HG03442 (cell line): ENCODE data around the gene RARA.

Experiments used
- ATAC-seq: cut with Tn5 transposase; IDR thresholded peaks from one replicate; pipeline ENCODE4 v1.9.1; 2021; ENCODE audit warnings: mild to moderate bottlenecking, moderate library complexity; ENCODE audit not compliant: unreplicated experiment

Gene RARA

DNA sequence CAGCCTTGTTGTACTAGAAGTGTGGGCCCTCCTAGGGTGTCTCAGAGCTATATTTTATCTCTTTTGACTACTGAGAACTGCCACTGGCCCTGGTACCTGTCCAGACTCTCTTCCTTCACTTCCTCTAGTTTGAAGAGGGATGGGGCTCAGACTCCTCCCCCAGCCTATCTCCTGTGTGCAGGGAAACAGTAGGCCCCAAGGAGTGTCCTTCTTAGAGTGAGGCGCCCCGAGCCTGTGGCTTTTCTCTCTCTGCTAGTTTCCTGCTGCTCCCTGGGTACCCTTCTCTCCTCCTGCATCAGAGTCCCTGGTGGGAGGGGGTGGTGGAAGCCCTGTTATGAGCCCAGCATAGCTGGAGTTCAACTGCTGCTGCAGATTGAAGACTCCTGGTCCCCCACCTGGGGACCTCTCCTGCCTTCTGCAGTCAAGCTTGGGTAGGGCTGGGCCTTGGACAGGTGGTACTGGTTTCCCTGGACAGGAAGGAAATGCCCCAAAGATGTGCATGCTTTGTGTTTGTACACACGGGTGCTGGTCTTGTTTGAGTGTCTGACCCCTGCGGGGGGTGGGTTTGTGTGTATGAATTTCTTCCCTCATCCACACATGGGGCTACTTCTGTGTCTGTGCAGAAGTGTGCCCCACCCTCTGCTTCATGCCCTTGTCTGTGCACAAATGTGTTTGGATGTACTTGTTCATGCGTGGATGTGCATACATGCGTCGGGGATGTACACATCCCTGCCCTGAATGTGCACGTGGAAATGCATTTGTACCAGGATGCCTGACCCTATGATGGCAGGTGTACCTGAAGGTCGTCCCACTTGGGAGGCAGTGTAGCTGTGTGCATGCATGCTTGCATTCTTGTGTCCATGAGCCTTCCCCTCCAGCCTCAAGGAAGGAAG lies 6.9 kb downstream of the RARA start:
- ATAC-seq: no peak

GRCh38 chr17:40316571-40317344 lies 7.8 kb downstream of the RARA start:
- no peak for ATAC-seq

DNA sequence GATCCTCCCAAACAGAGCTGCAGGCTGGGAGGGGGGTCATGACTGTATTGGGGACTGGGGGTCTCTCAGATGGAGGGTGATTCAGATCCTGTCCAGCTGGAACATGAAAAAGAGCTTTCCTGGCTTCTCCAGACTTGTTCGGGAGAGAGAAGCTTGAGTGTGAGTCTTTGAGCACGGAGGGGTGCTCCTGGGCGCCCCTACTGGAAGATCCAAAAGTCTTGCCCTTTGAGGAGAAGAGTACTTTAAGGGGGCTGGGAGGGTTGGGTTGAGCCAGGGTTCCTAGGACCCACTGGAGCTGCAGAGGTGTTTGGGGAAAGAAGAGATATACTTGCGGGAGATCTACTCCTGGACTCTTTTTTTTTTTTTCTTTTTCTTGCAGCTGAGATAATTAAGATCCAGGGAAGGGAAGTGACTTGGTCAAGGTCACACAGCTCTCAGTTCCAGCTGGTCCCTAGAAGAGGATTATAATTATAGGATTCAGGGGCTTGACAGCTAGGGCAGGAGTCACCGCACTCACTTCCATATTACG lies 8.4 kb downstream of the RARA start:
- ATAC-seq: no peak

- ATAC-seq: peak; percentile 56
Measured at GRCh38 chr17:40317880-40318829, 9.2 kb downstream of the RARA start.

DNA sequence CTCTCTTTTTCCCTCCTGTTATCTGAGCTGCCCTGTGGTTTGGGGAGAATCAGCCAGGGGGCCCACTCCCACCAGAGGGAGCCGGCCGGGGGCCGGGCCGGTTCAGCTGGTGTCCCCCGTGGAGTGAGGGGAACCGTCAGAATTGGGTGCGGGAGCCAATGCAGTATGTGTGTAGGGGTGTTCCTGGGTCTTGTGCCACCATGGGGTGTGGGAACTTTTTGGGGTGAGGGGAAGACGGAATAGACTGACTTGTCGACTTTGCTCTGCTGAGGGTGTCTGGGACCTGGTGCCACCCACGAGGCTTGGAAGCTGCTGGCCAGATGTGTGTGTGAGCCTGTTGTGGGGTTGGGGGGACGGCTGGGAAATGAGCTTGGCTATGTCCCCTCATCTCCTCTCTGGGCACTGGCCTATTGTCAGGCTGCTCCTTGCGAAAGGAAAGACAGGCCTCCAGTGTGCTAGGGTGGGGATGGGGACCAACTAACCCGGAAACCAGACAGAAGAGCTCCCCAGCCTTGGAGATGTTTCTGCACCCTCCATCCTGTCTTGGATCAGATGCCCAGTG lies 9.9 kb downstream of the RARA start:
- no peak for ATAC-seq

DNA sequence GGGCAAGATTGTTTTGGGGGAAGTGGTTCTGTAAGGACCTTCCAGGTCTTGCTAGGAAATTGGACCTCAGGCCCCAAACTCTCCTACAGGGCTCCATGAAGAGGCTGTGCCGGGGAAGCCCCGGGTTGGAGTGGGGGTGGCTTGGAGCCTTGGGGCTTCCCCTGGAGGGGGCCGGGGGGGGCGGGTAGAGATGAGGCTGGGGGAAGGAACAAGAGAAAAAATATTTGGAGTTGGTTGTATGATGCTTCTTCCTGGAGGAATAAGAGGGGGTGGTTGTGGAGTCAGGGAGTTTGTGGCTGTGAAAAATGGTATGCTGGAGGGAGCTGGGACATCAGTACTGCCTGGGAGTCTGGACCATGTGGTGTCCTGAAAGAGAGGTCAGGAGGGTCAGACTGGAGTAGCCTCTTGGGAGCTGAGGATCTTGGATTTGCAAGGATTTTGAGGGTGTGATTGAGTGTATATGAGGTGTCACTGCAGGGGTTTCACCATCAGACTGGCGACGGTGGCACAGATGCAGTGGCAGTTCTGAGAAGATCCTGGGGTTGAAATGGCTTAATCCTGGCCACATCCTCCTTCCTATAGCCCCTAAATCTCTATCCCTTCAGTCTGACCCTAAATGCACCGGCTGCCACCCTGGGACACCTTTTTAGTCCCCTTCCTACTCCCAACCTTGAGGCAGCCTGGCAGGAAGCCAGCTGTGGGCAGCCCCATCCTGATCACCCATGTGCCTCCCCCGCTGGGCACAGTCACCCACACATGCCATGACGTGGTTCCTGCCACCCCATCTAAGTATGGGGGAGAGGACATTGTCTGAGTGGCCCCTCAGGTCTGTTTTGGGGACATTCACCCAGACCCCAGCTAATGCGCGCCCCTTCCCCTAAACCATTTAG lies 10.9 kb downstream of the RARA start:
- ATAC-seq: no peak

DNA sequence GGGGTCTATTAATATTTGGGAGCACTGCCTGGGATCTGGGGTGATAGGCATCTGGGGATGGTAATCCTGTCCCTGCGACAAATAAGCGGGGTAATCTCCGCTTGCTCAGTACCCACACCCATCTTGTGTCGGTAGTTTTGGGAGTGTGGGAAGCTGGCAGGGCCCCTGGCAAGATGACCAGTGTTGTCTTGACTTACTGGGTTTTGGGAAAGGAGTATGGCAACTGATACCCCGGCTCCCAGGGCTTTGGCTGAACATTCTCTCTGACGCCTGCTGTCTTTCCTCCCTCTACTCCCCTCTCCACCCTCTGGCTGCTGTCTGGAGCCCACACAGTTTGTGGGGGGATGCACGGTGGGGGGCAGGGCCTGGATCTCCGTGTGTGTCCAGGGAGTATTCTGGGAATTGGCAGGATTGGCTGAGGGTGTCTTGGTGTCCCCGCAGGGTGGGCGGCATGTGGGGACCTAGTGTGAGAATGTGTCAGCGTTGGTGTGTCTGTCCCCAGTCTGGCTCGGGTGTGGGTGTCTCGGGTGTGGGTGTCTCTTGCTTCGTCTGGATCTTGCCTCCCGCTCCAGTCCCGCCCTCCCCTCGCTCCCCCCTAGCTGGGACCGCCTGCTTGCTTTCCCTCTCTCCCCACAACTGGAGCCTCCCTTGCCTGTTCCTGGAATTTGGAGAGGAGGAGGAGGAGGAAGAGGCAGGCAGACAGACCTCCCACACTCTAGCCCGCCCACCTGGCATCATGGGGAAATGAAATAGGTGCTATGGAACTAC lies 12.0 kb downstream of the RARA start:
- ATAC-seq: no peak

- no peak for ATAC-seq
Measured at GRCh38 chr17:40321524-40321929, 12.5 kb downstream of the RARA start.

DNA sequence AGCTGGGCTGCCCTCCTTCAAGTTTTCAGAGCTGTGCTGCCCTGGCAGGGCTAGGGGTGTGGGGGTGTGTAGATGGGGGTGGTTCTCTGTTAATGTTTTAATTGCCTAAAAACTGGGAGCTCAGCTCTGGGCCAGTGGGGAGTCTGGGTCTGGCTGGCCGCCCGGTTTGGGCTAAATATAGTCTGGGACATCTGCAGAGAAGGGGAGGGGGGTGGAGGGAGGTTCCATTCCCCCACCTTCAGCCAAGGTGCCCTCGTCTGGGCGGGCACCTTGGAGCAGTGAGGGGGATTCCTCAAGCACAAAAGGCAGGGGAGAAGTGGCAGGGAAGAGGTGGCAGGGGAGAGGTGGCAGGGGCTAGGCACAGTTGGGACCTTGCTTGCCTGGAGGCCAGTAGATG lies 13.0 kb downstream of the RARA start:
- ATAC-seq: no peak

DNA sequence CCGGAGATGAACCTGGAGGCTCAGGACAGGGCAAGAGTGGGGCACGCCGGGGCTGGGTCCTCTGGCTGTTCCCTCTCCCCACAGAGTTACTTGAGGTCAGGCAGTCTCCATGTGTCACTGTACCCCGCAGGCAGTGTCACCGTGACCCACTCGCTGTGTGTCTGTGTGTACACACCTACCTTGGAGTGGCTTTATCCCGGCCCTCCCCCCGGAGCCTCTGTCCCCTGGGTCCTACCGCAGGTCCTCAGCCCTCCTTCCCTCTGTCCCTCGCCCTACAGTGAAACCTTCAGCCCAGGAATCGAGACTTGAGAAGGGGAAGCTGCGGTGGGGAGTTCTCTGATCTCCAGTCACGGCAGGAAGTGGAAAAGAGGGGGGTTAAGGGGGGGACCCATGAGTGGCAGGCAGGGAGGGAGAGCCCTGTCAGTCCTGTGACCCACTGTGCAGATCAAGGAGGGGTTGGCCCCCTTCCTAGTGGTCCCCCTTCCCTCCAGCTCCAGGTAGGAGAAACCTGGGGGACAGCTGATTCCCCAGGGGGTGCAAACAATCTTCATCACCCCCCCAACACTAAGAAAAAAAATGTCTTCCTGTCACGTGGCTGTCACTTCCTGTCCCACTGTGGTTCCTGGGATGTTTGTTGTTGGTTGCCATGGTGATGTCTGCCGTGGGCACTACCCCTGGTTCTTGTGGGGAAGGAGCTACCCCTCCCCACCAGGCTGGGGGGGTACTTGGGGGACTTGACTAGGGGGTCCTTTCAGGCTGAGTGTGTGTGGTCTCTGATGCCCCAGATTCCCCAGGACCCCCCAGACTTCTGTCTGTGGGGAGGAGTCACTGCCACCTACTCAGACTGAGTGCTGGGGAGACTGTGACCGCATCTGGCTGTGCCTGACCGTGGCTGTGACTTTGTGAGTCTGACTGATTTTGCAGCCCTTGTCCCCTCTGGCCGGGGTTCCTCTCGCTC lies 13.7 kb downstream of the RARA start:
- ATAC-seq: no peak

GRCh38 chr17:40323391-40324381 lies 14.7 kb downstream of the RARA start:
- ATAC-seq: no peak

- ATAC-seq: no peak
Measured at GRCh38 chr17:40325156-40326013, 16.4 kb downstream of the RARA start.

DNA sequence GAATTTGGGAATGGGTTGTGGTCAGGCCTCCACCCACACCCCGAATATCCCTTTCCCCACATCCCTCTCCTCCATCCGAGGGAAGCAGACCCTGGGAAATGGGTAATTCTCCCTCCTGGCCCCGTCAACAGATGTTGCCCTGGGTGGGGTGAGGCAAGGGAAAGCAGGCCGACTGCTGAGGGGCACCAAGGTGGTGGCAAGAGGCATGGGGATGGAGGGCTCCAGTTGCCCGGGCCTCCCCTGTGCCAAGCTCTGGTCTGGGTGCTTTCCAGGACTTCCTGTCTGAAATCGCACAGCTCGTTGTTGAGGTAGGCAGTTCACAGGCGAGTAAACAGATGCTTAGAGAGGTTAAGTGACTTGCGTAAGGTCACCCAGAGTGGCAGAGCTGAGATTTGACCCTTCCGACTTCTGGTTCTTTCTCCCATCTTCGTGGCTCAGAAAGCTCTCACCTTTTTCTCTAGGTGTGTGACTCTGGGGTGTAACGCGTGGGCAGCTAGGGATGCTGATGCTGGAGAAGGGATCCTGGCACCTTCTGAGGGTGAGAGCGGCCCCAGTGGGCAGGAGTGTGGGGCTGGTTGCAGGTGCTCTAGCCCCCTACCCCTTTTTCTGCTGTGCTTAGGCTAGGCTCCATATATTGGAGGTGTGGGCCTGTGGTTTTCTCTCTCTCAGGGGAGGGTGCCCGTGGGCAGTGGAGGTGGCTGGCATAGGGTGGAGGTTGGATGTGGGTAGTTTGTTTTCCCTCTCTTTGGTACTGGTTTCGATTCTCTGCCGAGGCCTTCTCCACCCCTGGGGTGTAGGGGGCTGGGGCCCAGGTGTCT lies 17.2 kb downstream of the RARA start:
- ATAC-seq: no peak

DNA sequence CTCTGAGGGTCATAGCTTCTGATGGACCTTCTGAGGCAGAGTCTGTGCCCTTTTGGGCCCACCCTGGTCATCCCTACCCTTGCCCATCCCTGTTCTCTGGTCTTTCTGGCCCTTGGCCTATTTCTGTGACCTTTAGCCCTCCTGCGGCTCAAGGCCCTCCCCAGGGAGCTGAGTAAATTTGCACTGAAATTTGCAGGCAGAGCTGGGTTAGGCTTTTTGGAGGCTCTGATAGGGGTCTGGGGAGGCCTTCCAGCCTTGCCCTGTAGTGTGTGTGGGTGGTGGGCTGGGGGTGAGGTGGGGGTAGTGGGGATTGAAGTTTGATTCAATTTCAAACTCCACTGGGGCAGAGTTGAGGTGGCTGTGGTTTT lies 17.8 kb downstream of the RARA start:
- ATAC-seq: no peak
